GM15510 (cell line): ENCODE results near the gene NCLN.

Experiments used
- POLR2A ChIP-seq: IDR thresholded peaks from 3 replicates; pipeline ENCODE4 v1.6.1; 2011; ENCODE audit warnings: borderline replicate concordance; ENCODE audit not compliant: insufficient read length; ENCODE audit errors: extremely low read depth

NCLN gene

DNA sequence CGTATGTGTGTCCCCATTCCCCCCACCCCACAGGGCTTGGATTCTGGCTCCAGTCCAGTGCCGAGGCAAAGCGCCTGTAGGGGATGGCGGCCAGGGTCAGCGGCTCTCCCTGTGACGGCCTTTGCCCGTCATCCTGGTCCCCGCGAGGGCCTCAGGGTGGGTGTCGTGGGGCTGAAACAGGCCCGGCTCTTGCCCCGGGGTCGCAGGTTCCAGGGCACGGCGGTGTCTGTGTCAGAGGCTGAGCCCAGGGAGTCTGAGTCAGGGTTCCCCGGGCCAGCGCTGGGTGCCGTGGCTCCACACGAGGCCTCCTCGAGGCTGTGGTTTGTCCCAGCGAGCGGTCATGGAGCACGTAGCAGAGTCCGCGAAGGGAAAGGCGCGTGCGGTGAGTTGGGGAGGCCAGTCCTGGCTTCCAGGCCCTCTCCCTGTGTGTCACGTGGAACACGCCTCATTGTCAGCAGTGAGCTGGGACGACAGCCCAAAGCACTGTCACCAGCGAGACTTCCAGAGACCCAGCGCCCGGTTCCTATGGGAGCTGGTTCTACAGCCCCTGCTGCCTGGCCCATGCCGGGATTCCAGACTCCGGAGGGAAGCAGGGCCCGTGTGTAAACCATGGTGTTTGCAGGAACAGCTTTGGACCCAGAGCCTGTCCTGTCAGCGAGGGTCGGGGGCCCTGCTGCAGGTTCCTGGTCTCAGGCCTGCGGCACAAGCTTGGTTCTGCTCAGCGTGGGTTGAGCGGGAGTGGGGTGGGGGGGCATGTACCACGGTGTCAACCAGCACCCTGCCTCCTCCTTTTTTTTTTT, 13.4 kb downstream of the NCLN start:
- no peak for TF ChIP-seq POLR2A

DNA sequence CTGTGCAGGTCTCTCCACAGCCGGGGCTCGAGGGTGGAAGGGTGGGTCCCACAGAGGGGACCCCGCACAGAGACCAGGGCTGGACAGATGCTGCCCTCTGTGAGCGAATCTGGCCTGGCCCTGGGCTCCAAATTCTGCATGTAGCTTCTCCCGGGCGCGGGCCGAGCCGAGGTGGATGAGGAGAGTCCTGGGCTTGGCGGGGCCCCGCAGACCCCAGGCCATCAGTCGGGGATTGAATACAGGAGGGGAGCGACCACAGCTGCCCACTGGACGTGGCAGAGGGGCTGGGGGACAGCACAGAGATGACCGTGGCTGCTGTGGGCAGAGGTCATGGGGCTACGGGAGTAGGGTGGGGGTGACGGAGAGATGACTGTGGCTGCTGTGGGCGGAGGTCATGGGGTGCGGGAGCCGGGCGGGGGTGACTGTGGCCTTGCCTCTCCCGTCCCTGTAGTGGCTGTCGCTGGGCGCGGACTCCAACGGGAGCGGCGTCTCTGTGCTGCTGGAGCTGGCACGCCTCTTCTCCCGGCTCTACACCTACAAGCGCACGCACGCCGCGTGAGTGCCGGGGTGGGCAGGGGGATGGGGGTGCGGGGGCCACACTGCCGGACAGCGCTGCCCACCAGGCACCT, 15.5 kb downstream of the NCLN start:
- no peak for TF ChIP-seq POLR2A

DNA sequence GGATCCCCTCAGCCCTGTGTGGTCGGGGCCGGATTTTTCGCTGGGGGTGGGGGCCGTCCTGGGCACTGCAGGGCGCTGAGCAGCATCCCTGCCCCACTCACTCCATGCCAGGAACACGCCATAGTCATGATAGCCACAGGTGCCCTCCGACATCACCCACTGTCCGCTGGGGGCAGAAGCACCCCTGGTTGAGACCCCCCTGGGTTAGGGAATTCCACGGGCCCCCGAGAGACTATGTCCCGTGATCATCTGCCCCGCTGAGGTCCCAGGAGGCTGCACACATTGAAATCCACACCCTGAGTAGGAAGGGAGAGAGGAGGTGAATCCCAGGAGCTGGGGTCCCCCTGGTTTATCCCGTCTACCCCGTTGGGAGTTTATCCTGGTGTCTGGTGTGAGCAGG, 16.2 kb downstream of the NCLN start:
- no peak for TF ChIP-seq POLR2A

DNA sequence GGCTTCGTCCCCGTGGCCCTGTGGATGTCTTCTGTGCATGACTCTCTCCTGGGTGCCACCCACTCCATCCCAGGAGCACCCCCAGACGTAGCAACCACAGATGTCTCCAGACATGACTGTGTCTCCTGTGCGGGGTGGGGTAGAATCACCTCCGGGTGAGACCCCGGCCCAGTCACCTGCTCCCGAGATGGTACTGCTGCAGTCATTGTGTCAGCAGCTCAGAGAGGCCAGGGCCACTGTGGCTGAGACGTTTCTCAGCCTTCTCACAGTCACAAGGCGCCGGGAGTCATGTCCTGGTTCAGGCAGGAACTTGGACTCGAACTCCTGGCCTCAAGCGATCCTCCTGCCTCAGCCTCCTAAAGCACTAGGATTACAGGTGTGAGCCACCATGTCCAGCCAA, 16.6 kb downstream of the NCLN start:
- TF ChIP-seq POLR2A, result no peak

DNA sequence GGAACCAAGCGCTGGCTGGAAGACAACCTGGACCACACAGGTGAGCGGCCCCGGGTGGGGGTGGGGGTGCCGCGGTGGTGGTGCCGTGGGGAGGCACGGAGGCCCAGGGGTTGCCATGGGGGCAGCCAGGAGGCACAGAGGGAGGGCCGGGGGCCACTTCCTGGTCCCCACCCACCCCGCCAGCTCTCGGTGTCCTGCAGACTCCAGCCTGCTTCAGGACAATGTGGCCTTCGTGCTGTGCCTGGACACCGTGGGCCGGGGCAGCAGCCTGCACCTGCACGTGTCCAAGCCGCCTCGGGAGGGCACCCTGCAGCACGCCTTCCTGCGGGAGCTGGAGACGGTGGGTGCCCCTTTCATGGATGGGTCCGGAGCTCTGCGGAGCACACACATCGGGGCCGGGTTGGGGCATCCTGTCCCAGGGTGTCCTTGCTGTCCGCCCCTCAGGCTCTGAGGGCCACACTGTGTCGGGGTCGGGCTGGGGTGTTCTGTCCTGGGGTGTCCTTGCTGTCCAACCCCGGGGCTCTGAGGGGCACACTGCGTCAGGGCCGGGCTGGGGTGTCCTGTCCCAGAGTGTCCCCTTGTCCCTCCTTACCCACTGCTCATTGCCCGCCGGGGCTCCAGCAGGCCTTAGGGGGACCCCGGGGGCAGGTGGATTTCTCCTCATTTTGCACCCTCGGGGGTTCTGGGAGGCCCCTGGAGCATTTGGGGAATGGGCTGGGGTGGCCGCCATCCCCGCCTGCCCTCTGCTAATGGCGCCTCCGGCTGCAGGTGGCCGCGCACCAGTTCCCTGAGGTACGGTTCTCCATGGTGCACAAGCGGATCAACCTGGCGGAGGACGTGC, 18.3 kb downstream of the NCLN start:
- TF ChIP-seq POLR2A, result no peak

DNA sequence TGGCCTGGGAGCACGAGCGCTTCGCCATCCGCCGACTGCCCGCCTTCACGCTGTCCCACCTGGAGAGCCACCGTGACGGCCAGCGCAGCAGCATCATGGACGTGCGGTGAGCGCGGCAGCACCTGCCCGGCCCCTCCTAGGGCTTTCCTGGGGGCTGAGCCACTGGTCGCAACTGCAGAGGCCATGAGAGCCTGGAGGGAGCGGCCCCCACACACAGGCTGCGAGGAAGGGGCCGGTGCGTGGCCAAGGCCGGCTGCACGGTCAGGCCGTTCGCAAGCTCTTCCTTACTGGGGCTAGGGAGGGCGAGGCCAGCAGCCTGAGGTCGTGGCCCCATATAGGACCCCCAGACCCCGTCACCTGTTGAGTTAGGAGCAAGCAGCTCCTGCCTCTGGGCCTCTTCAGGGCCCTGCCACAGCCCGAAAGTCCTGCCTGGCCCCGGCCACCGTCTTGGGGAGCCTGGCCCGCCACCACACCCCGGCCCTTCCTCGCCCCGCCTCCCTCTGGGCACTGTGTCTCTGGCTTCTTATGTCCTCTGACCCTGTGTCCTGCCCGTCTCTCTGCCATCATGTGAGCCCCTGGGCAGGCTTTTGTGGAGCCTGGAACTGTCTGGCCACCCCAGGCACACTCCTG, 19.0 kb downstream of the NCLN start:
- no peak for TF ChIP-seq POLR2A

DNA sequence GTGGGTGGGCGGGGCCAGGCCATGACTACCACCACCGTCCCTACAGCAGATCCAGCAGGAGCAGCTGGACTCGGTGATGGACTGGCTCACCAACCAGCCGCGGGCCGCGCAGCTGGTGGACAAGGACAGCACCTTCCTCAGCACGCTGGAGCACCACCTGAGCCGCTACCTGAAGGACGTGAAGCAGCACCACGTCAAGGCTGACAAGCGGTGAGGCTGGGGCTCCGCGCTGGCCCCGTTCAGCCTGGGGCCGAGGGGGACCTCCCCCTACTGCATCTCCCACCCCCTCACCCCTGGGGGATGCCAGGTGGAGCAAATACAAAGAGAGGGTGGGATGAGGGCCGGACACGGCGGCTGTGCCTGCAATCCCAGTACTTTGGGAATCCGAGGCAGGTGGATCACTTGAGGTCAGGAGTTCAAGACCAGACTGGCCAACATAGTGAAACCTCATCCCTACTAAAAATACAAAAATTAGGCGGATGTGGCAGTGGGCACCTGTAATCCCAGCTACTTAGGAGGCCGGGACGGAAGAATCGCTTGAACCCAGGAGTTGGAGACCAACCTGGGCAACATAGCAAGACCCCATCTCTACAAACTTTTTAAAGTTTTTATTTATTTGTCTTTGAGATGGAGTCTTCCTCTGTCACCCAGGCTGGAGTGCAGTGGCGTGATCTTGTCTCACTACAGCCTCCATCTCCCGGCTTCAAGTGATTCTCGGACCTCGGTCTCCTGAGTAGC, 20.7 kb downstream of the NCLN start:
- TF ChIP-seq POLR2A, result no peak

DNA sequence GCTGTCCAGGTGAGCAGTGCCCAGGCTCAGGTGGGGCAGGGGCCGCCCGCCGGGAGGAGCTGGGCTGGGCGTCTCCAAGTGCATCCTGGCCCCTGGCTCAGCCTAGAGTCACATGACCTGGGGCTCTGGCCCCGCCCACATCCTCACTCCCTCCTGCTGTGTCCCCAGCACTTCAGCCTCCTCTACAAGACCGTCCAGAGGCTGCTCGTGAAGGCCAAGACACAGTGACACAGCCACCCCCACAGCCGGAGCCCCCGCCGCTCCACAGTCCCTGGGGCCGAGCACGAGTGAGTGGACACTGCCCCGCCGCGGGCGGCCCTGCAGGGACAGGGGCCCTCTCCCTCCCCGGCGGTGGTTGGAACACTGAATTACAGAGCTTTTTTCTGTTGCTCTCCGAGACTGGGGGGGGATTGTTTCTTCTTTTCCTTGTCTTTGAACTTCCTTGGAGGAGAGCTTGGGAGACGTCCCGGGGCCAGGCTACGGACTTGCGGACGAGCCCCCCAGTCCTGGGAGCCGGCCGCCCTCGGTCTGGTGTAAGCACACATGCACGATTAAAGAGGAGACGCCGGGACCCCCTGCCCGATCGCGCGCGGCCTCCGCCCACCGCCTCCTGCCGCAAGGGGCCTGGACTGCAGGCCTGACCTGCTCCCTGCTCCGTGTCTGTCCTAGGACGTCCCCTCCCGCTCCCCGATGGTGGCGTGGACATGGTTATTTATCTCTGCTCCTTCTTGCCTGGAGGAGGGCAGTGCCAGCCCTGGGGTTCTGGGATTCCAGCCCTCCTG, 21.9 kb downstream of the NCLN start:
- no peak for TF ChIP-seq POLR2A

DNA sequence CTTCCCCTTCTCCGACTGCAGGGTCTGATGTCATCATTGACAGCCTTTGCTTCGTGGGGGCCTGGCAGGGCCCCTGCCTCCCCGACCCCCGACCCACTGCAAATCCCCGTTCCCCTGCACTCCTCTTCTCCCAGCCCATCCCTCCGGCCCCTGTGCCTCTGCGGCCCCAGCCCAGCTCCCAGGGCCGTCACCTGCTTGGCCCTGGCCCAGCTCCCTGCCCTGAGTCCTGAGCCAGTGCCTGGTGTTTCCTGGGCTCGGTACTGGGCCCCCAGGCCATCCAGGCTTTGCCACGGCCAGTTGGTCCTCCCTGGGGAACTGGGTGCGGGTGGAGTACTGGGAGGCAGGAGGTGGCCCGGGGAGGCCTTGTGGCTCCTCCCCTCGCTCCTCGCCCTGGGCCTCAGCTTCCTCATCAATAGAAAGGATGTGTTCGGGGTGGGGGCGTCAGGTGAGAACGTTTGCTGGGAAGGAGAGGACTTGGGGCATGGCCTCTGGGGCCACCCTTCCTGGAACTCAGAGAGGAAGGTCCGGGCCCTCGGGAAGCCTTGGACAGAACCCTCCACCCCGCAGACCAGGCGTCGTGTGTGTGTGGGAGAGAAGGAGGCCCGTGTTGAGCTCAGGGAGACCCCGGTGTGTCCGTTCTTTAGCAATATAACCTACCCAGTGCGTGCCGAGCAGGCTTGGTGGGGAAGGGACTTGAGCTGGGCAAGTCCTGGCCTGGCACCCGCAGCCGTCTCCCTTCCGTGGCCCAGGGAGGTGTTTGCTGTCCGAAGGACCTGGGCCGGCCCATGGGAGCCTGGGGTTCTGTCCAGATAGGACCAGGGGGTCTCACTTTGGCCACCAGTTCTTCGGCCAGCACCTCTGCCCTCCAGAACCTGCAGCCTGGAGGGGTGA, 22.8 kb downstream of the NCLN start:
- TF ChIP-seq POLR2A, result no peak

DNA sequence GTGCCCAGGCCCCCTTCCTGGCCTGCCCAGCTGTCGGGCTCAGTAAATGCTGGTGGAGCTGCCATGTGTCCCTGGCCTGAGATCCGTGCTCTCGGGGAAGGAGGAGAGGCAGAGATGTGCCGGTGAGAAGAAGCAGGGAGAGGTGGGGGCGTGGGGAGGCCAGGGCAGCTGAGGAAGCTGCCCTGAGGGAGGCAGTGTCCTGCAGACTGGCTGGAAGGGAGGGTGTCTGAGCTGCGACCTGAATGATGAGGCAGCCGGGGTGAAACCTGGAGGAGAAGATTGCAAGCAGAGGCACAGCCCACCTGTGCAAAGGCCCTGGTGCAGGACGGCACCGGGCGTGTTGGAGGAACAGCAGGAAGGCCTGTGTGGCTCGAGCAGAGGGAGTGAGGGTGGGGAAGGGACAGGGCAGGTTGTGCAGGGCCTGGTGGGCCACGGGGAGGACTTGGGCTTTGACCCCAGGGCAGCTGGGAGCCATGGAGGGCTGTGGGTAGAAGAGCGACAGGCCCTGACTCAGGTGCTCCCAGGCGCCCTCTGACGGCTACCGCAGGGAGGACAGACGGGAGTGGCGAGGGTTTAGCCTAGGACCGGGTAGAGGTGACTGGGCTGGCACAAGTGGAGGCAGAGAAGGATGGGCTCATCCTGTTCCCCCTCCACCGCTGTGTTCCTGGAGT, 24.8 kb downstream of the NCLN start:
- TF ChIP-seq POLR2A, result no peak

DNA sequence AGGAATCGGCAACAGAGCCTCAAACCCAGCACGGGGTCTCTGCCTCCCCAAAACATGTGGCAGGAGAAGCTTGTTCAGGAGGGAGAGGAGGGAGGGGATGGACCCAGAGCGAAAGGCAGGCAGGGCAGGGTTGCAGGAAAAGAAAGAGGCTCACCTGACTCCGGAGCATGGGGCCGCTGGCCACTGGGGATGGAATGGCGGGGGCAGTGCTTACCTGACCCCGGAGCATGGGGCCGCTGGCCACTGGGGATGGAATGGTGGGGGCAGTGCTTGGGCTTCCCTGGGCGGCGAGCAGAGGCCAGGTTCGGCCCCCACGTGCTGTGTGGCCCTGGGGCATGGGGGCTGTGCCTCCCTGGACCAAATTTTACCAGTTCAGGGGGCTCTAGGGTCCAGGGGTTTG, 25.5 kb downstream of the NCLN start:
- TF ChIP-seq POLR2A, result no peak

DNA sequence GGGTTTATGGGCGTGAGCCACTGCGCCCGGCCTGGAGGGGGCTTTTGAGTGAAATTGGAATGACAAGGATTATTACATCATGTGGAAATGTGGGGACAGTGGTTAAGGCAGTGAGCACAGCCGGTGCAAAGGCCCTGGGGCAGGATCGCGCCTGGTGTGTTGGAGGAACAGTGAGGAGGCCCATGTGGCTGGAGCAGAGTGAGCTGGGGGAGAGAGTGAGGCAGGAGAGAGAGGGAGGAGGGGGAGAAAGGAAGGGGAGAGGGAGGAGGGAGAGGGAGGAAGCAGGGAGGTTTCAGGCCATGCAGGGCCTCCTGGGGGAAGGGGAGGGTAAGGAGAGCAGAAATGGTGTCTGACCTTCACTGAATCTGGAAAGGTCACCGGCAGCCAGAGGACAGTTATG, 27.4 kb downstream of the NCLN start:
- no peak for TF ChIP-seq POLR2A

DNA sequence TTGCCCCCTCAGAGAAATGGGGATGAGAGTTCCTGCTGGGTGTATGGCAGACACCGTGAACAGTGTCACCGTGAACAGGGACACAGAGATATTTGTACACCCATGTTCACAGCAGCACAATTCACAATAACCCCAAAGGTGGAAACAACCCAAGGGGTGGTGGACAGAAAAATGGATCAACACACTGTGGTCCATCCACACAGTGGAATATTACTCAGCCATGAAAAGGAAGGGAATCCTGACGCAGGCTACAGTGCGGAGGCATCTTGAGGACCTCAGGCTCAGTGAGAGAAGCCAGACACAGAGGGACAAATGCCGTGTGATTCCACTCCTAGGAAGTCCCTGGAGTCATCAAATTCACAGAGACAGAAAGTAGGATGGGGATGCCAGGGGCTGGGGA, 31.1 kb downstream of the NCLN start:
- no peak for TF ChIP-seq POLR2A

DNA sequence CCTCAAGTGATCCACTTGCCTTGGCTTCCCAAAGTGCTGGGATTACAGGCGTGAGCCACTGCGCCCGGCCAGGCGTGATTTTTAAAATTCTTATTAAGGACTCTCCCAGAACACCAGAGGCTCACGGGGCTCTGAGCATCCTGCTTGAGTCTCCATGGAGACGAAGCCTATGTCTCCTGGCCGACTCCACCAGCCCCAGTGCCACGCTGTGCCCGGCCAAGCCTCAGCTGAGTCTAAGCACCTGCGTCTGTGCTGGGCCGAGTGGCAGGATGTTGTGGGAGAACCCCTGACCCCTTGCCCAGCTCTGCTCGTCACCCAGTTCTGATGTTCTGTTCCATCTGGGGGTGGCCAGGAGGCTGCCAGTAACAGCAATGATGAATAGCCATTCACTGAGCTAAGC, 34.8 kb downstream of the NCLN start:
- TF ChIP-seq POLR2A, result no peak
